DMS 273 (cell line): ENCODE data around the gene OBSCN.

Experiments
- DNase-seq: peaks from one replicate; lab custom pipeline; 2025; ENCODE audit not compliant: unreplicated experiment; lab: John Stamatoyannopoulos, UW

The OBSCN gene

GRCh38 chr1:228350831-228351781 is 143.3 kb downstream of the OBSCN start:
- no peak for DNase-seq

- DNase-seq: no peak
Observed at GRCh38 chr1:228351850-228352249, 144.0 kb downstream of the OBSCN start.

- DNase-seq: no peak
Observed at GRCh38 chr1:228352677-228353481, 145.0 kb downstream of the OBSCN start.

GRCh38 chr1:228353601-228354371 is 145.9 kb downstream of the OBSCN start:
- DNase-seq: no peak

GRCh38 chr1:228354390-228355320 is 146.8 kb downstream of the OBSCN start:
- DNase-seq: no peak

- DNase-seq: peak; percentile 32
Observed at GRCh38 chr1:228356897-228357680, 149.2 kb downstream of the OBSCN start.

- no peak for DNase-seq
Observed at GRCh38 chr1:228358039-228358763, 150.4 kb downstream of the OBSCN start.

- DNase-seq: no peak
Observed at GRCh38 chr1:228358764-228359612, 151.1 kb downstream of the OBSCN start.

GRCh38 chr1:228359613-228360532 is 152.0 kb downstream of the OBSCN start:
- DNase-seq: no peak

- no peak for DNase-seq
Observed at GRCh38 chr1:228360533-228361313, 152.9 kb downstream of the OBSCN start.

- DNase-seq: no peak
Observed at GRCh38 chr1:228361314-228362140, 153.7 kb downstream of the OBSCN start.

- DNase-seq: no peak
Observed at GRCh38 chr1:228362141-228362883, 154.5 kb downstream of the OBSCN start.

GRCh38 chr1:228362884-228363450 is 155.1 kb downstream of the OBSCN start:
- DNase-seq: no peak

GRCh38 chr1:228363686-228364067 is 155.8 kb downstream of the OBSCN start:
- no peak for DNase-seq
